CD4-positive, CD25-positive, alpha-beta regulatory T cell (primary cell): ENCODE data around the gene RNGTT. TPM values are rescaled to one million over a fixed set of nuclear protein-coding genes. Genes with fewer than 3 reads are reported as not detected.
A peak's percentile ranks its signal among the peaks of the same experiment; 100 is the strongest.
"Not testable (repeated sequence)": the region's sequence is repeated elsewhere in the genome, so short reads cannot be mapped to it uniquely, and the experiment has no call there.

ENCODE experiments used
- ATAC-seq, 2 donors: fragments of 150-1000 bp; cut with Tn5 transposase; one replicate each; pipeline ENCODE4 v1.10.0; 2021; ENCODE audit warnings: low read depth in 2 of 2, moderate number of reproducible peaks in 2 of 2, moderate library complexity in 1 of 2
- DNase-seq, 3 donors: peaks; one replicate each; pipeline versions ENCODE4 v3.0.0 to v3.0.0-alpha.2; 2012 to 2022; ENCODE audit warnings: mixed read lengths in 1 of 3
- H3K27ac ChIP-seq: one replicate; pipeline ENCODE4 v1.7.0; 2013; ENCODE audit warnings: mild to moderate bottlenecking, low read length; ENCODE audit not compliant: insufficient read depth, poor library complexity, severe bottlenecking
- H3K27me3 ChIP-seq: one replicate; pipeline ENCODE4 v1.7.0; 2013; ENCODE audit warnings: low read length; ENCODE audit not compliant: control insufficient read depth, insufficient read depth
- H3K36me3 ChIP-seq: one replicate; pipeline ENCODE4 v1.7.0; 2013; ENCODE audit warnings: mild to moderate bottlenecking, low read length, moderate library complexity; ENCODE audit not compliant: control insufficient read depth, insufficient read depth
- H3K4me1 ChIP-seq: 2 replicates; pipeline ENCODE4 v1.7.0; 2013; ENCODE audit warnings: mild to moderate bottlenecking, low read length; ENCODE audit not compliant: insufficient read depth, control insufficient read depth, poor library complexity, severe bottlenecking
- H3K4me3 ChIP-seq: one replicate; pipeline ENCODE4 v1.7.0; 2013; ENCODE audit warnings: low read depth, mild to moderate bottlenecking, low read length, moderate library complexity
- H3K9me3 ChIP-seq, 2 experiments: 1 replicate in 1 of 2; 2 replicates in 1 of 2; pipeline ENCODE4 v1.7.0; 2013; ENCODE audit warnings: low read length in 2 of 2, mild to moderate bottlenecking in 1 of 2, moderate library complexity in 1 of 2; ENCODE audit not compliant: control insufficient read depth in 2 of 2
- H3K27ac Mint-ChIP-seq, 3 donors: one replicate each; pipeline ENCODE4 v1.8.0; 2020 to 2022; ENCODE audit warnings: mild to moderate bottlenecking in 3 of 3, mixed read lengths in 3 of 3, moderate library complexity in 2 of 3
- H3K27me3 Mint-ChIP-seq: one replicate; pipeline ENCODE4 v1.8.0; 2022; ENCODE audit warnings: mild to moderate bottlenecking, mixed read lengths
- H3K36me3 Mint-ChIP-seq: one replicate; pipeline ENCODE4 v1.8.0; 2020; ENCODE audit warnings: mixed read lengths
- H3K4me1 Mint-ChIP-seq, 4 donors: one replicate each; pipeline ENCODE4 v1.8.0; 2020 to 2022; ENCODE audit warnings: mixed read lengths in 4 of 4, mild to moderate bottlenecking in 1 of 4
- H3K4me3 Mint-ChIP-seq, 4 donors: one replicate each; pipeline ENCODE4 v1.8.0; 2020 to 2022; ENCODE audit warnings: mild to moderate bottlenecking in 4 of 4, mixed read lengths in 4 of 4, moderate library complexity in 3 of 4
- H3K9me3 Mint-ChIP-seq, 7 donors: one replicate each; pipeline ENCODE4 v1.8.0; 2020 to 2022; ENCODE audit warnings: mixed read lengths in 7 of 7, mild to moderate bottlenecking in 3 of 7, moderate library complexity in 2 of 7
- polyA plus RNA-seq, 4 donors: library from polyadenylated mRNA; unstranded; fragments of 300-500 nt; fragmentation: Illumina TruSeq; gene quantifications; one replicate each; pipeline ENCODE4 v1.2.3, GENCODE V29; 2021
- total RNA-seq: library from RNA; stranded (reverse); gene quantifications from one replicate; pipeline ENCODE4 v1.2.3, GENCODE V29; 2022

Gene RNGTT
- total and polyA plus RNA-seq, 5 donors from 2014 or later, result 14.8 to 22.5 (median 21.8) TPM

DNA sequence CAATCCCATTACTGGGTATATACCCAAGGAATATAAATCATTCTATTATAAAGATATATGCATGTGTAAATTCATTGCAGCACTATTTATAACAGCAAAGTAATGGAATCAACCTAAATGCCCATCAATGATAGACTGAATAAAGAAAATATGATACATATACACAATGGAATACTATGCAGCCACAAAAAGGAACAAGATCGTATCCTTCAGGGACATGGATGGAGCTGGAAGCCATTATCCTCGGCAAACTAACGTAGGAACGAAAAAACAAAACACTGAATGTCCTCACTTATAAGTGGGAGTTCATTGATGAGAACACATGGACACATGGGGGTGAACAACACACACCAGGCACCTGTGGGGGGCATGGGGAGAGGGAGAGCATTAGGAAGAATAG, 156.7 kb downstream of the RNGTT start:
- Mint-ChIP-seq H3K36me3 (peaks cover 45% of the 10 kb centered on the region), H3K27me3 (no peaks in the 10 kb centered on the region), H3K27ac (no peak overlapping the region), H3K9me3 (peaks cover 0 to 14% (median 3%) of the 10 kb centered on the region in 7 donors), H3K4me1 (peaks cover 9 to 23% (median 11%) of the 10 kb centered on the region in 4 donors), H3K4me3 (no peak overlapping the region)
- no peak for DNase-seq
- Histone ChIP-seq H3K36me3 (peaks cover 8% of the 10 kb centered on the region), H3K9me3 (peaks cover 9 to 11% of the 10 kb centered on the region in 2 experiments), H3K4me1 (no peaks in the 10 kb centered on the region), H3K27ac (no peak overlapping the region), H3K4me3 (no peak overlapping the region), H3K27me3 (no peaks in the 10 kb centered on the region)
- no peak for ATAC-seq

DNA sequence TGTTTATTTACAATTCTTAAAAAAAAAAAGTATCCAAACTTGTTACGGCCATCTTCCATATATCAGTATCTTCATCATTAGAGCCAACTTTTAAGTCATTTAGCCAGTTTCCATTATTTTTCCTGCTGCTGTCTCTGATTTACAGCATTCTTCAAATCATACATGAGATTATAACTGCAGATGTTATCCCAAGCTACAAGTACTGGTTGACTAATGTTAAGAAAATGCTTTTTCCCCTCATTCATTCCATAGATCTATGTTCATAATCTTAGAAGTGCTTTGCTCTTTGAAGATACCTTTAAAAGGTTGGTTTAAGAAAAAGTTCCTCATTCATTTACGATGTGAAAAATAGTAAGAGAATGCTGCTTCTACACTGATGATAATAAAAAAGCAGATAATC, 158.7 kb downstream of the RNGTT start:
- Mint-ChIP-seq H3K4me1 (peaks cover 9 to 23% (median 11%) of the 10 kb centered on the region in 4 donors), H3K36me3 (peaks cover 55% of the 10 kb centered on the region), H3K27ac (peak overlapping the region in 1 of 3 donors; percentile 1), H3K4me3 (no peak overlapping the region), H3K9me3 (peaks cover 0 to 14% (median 3%) of the 10 kb centered on the region in 7 donors), H3K27me3 (no peaks in the 10 kb centered on the region)
- Histone ChIP-seq H3K27ac (no peak overlapping the region), H3K4me3 (no peak overlapping the region), H3K36me3 (peaks cover 12% of the 10 kb centered on the region), H3K4me1 (no peaks in the 10 kb centered on the region), H3K27me3 (no peaks in the 10 kb centered on the region), H3K9me3 (peaks cover 9 to 11% of the 10 kb centered on the region in 2 experiments)
- DNase-seq (no peak), ATAC-seq (no peak)

DNA sequence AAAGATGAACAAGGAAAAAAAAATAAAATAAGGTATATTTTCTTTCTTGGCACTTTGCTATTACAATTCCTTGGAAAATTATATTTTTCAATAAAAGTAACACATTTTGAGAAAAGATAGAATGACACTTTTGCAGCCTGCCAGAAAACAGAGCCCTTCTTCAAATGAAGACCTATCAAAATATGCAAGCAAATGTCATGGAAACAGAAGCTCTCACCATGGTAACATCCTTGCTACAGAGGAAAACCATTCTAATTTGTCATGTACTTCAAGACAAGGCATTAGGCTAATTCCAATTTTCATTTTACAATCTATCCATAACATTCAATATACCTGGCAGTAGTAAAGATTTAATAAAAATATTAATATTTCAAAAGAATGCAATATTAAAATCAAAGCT, 177.9 kb downstream of the RNGTT start:
- no peak overlapping the region for H3K4me3 Mint-ChIP-seq
- H3K4me3 ChIP-seq, result no peak overlapping the region
- H3K9me3 ChIP-seq, result no peaks in the 10 kb centered on the region
- H3K36me3 ChIP-seq, result peaks cover 3% of the 10 kb centered on the region
- H3K4me1 Mint-ChIP-seq, result peaks cover 4 to 7% (median 5%) of the 10 kb centered on the region in 4 donors
- no peaks in the 10 kb centered on the region for H3K9me3 Mint-ChIP-seq
- peaks cover 6% of the 10 kb centered on the region for H3K4me1 ChIP-seq
- ATAC-seq (no peak), DNase-seq (no peak)
- no peaks in the 10 kb centered on the region for H3K27me3 Mint-ChIP-seq
- no peak overlapping the region for H3K27ac ChIP-seq
- H3K27ac Mint-ChIP-seq, result no peak overlapping the region
- peaks cover 15% of the 10 kb centered on the region for H3K36me3 Mint-ChIP-seq
- no peaks in the 10 kb centered on the region for H3K27me3 ChIP-seq

DNA sequence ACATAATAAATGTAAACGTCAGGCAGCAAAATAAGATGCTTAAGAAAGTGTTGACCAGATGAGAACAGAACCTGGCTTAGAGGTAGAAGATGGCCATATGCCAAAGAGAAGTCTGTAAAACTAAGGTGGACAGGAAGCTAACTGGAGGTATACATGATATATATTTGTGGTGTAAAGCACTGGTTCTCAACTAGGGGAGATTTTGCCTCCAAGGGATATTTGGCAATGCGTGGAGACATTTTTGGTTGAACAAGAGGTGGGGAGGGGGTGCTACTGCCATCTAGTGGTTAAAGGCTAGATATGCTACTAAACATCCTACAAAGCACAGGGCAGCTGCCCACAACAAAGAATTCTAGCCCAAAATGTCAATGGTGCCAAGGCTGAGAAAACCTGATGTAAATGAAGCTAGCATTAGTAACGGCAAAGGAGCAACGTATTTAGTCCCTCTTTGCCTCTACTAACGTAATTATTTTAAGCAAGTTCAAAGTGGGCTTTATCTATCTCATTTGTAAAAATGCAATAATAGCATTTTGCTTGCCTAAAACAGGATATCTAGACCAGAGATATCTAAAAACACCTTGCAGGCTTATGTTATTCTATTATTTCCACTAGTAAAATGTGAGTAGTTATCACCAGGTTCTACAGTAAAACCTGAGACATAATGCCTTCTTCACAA, 182.6 kb downstream of the RNGTT start:
- H3K4me3 Mint-ChIP-seq, result peak overlapping the region in 1 of 4 donors; percentile 9

DNA sequence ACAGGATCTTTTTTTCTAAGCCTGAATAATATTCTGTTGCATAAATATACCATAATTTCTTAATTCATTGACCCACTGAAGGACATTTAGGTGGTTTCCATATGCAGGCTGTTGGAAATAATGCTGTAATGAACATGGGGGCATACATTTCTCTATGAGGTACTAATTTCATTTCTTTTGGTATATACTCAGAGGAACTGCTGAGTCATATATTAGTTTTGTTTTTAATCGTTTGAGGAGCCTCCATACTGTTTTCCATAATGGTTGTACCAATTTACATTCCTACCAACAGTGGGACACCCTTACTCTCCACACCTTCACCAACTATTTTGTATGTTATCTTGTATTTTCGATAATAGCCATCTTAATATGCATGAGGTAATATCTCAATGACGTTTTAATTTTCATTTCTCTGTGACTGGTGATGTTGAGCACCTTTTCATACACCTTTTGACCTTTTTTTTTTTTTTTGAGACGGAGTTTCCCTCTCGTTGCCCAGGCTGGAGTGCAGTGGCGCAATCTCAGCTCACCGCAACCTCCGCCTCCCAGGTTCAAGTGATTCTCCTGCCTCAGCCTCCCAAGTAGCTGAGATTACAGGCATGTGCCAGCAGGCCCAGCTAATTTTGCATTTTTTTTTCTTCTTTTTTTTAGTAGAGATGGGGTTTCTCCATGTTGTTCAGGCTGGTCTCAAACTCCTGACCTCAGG, 187.4 kb downstream of the RNGTT start:
- ATAC-seq (no peak), DNase-seq (no peak)
- no peaks in the 10 kb centered on the region for H3K27me3 Mint-ChIP-seq

More for the DNA sequence above, 182.6 kb downstream of the RNGTT start:
- H3K27ac Mint-ChIP-seq, result no peak overlapping the region
- Histone ChIP-seq H3K27ac (no peak overlapping the region), H3K27me3 (no peaks in the 10 kb centered on the region), H3K36me3 (no peaks in the 10 kb centered on the region), H3K9me3 (no peaks in the 10 kb centered on the region), H3K4me3 (no peak overlapping the region), H3K4me1 (peaks cover 6% of the 10 kb centered on the region)
- no peaks in the 10 kb centered on the region for H3K9me3 Mint-ChIP-seq
- H3K27me3 Mint-ChIP-seq, result no peaks in the 10 kb centered on the region
- ATAC-seq, result peak; percentile 78 to 84
- H3K4me1 Mint-ChIP-seq, result peaks cover 0 to 12% (median 7%) of the 10 kb centered on the region in 4 donors
- DNase-seq, result peak; percentile 19 to 75 (median 59)
- peaks cover 15% of the 10 kb centered on the region for H3K36me3 Mint-ChIP-seq

DNA sequence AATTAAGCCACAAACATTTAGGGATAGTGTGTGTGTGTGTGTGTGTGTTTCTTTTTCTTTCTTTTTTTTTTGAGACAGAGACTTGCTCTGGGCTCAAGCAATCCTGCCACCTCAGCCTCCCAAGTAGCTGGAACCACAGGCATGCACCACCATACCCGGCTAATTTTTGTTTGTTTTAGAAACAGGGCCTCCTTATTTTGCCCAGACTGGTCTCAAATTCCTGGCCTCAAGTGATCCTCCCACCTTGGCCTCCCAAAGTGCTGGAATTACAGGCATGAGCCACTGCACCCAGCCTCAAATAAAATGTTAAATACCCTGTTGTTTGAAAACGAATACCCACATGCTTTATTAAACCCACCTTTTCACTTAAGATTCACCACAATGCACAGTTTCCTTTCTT, 195.3 kb downstream of the RNGTT start:
- not testable (repeated sequence) for H3K4me1 ChIP-seq, DNase-seq, ATAC-seq, H3K27ac ChIP-seq, H3K9me3 ChIP-seq, H3K27me3 Mint-ChIP-seq, H3K4me3 Mint-ChIP-seq, H3K27ac Mint-ChIP-seq, H3K4me3 ChIP-seq, H3K27me3 ChIP-seq, H3K36me3 ChIP-seq, H3K9me3 Mint-ChIP-seq
- Mint-ChIP-seq H3K4me1 (peaks cover 6 to 21% (median 14%) of the 10 kb centered on the region in 4 donors), H3K36me3 (peaks cover 19% of the 10 kb centered on the region)

More for the DNA sequence above, 187.4 kb downstream of the RNGTT start:
- Histone ChIP-seq H3K27ac (no peak overlapping the region), H3K27me3 (no peaks in the 10 kb centered on the region), H3K9me3 (no peaks in the 10 kb centered on the region), H3K4me1 (peaks cover 5% of the 10 kb centered on the region), H3K36me3 (no peaks in the 10 kb centered on the region), H3K4me3 (no peak overlapping the region)
- peaks cover 0 to 2% (median 0%) of the 10 kb centered on the region in 7 donors for H3K9me3 Mint-ChIP-seq
- H3K27ac Mint-ChIP-seq, result peak overlapping the region in 1 of 3 donors; percentile 35
- no peak overlapping the region for H3K4me3 Mint-ChIP-seq
- peaks cover 4 to 22% (median 6%) of the 10 kb centered on the region in 4 donors for H3K4me1 Mint-ChIP-seq
- H3K36me3 Mint-ChIP-seq, result peaks cover 21% of the 10 kb centered on the region

DNA sequence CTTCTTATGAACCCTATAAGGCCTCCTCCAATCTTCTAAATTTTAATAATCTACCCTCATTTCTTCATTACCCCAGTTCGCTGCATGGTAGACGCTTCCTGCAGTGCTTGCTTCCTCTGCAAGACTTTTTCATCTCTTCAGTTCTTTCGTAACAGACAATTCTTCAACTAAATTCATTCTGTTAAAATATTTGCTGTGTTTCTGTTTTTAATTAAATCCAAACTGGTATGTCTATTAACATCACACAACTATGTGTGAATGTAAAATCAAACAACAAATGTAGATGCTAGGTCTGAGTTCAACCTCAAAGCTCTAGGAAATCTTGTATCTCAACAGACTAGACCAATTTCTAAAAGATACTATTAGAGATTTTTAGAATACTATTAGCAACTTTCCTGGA, 199.3 kb downstream of the RNGTT start:
- Histone ChIP-seq H3K4me3 (no peak overlapping the region), H3K4me1 (no peaks in the 10 kb centered on the region), H3K36me3 (no peaks in the 10 kb centered on the region), H3K9me3 (no peaks in the 10 kb centered on the region), H3K27ac (no peak overlapping the region), H3K27me3 (no peaks in the 10 kb centered on the region)
- H3K27me3 Mint-ChIP-seq, result no peaks in the 10 kb centered on the region
- no peak overlapping the region for H3K27ac Mint-ChIP-seq
- no peak for ATAC-seq
- peaks cover 25% of the 10 kb centered on the region for H3K36me3 Mint-ChIP-seq
- peaks cover 13 to 25% (median 21%) of the 10 kb centered on the region in 4 donors for H3K4me1 Mint-ChIP-seq
- DNase-seq, result no peak
- H3K9me3 Mint-ChIP-seq, result peaks cover 0 to 2% (median 0%) of the 10 kb centered on the region in 7 donors
- no peak overlapping the region for H3K4me3 Mint-ChIP-seq
